RPMI7951 (cell line): ENCODE measurements around the gene FAM222B. TPM values are rescaled to one million over a fixed set of nuclear protein-coding genes. Genes with fewer than 3 reads are reported as not detected.

Source experiments
- DNase-seq: peaks from one replicate; pipeline ENCODE4 v3.0.0-alpha.2; 2012; ENCODE audit warnings: low read depth
- total RNA-seq: library from RNA; depleted of rRNA; stranded (reverse); fragments of >200 nt; shearing (Covaris generic); gene quantifications from 2 replicates; pipeline ENCODE4 v1.2.3, GENCODE V29; 2014; rRNA removed

Gene FAM222B
- total RNA-seq, 1 experiment from 2014 or later = 3.4 TPM

DNA sequence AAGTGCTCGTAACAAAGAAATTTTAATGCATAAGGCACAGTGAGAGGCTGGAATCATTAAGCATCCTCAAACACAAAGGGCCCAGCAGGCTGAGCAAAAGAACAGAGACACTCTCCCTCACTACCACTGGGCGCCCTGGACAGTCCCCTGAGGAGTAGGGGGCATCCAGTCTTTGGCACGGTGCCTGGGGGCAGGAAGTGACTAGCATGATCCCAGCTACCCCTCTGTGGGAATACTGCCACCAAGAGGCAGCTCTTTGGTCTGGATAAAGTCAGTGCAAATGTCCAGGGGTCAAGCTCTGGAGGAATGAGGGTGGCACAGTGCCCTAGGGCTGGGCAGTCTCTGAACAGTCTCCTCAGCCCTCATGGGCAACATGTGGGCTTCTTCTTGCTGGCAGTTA lies 128.3 kb downstream of the FAM222B start:
- DNase-seq = no peak

- no peak for DNase-seq
Observed at GRCh38 chr17:28712705-28713415, 129.7 kb downstream of the FAM222B start.

GRCh38 chr17:28712032-28712704 lies 130.4 kb downstream of the FAM222B start:
- DNase-seq = no peak

GRCh38 chr17:28711723-28712031 lies 130.9 kb downstream of the FAM222B start, which contains the start of gene PROCA1:
PROCA1 (minus strand) TSS chr17:28711888; CDS start chr17:28711660, 228 bp downstream.
- DNase-seq = no peak

GRCh38 chr17:28710861-28711722 lies 131.5 kb downstream of the FAM222B start:
- DNase-seq = peak; percentile 88

DNA sequence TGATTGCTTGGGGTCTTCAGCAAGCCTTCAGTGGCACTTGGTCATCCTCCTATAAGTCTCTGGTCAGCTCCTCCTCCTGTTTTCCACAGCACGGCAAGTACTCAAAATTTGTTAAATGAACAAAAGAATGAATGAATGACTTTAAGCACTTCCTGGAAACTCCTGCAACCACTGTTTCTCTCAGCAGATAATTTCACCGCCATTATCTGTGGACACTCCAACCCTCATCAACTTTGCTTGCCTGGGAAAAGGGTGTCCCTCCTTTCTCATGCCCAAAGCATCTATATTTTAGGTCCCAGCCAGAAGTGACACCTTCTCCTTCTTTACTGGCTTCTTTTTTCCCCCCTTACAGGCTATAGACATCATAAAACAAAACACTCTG lies 135.3 kb downstream of the FAM222B start:
- DNase-seq = no peak

GRCh38 chr17:28706471-28707338 lies 135.9 kb downstream of the FAM222B start:
- no peak for DNase-seq

Other genes starting within 250 kb of the FAM222B start
- 84.1 and 90.9 TPM in 2 replicates for gene SPAG5, start 243.8 kb downstream of the FAM222B start, total RNA-seq
- 2.9 and 3.5 TPM in 2 replicates for gene RSKR, start 228.6 kb downstream of the FAM222B start, total RNA-seq
- gene BLTP2, start 197.6 kb downstream of the FAM222B start, total RNA-seq = 58.4 and 72.6 TPM in 2 replicates
- 71.9 and 76.1 TPM in 2 replicates for gene SDF2, start 180.9 kb downstream of the FAM222B start, total RNA-seq
- gene SUPT6H, start 180.6 kb downstream of the FAM222B start, total RNA-seq = 15.1 and 16.5 TPM in 2 replicates
- gene PROCA1, start 130.9 kb downstream of the FAM222B start, total RNA-seq = 1.1 and 1.3 TPM in 2 replicates
- 176 and 202 TPM in 2 replicates for gene RAB34, start 124.9 kb downstream of the FAM222B start, total RNA-seq
- gene RPL23A, start 122.8 kb downstream of the FAM222B start, total RNA-seq = 632 and 764 TPM in 2 replicates
- gene TLCD1, start 116.6 kb downstream of the FAM222B start, total RNA-seq = 3.2 and 8.7 TPM in 2 replicates
- 0.24 and 0.68 TPM in 2 replicates for gene NEK8, start 114.0 kb downstream of the FAM222B start, total RNA-seq
- 21.2 and 25.5 TPM in 2 replicates for gene TRAF4, start 98.8 kb downstream of the FAM222B start, total RNA-seq
- 29.8 and 29.9 TPM in 2 replicates for gene ERAL1, start 12.2 kb upstream of the FAM222B start, total RNA-seq
- gene FLOT2, start 54.9 kb upstream of the FAM222B start, total RNA-seq = 28.7 and 30.6 TPM in 2 replicates
- gene DHRS13, start 60.3 kb upstream of the FAM222B start, total RNA-seq = 5.4 and 6.0 TPM in 2 replicates
- 9.2 and 18.0 TPM in 2 replicates for gene PHF12, start 108.7 kb upstream of the FAM222B start, total RNA-seq
- not detected in 2 replicates for gene SEZ6, start 163.2 kb upstream of the FAM222B start, total RNA-seq
- 10.0 and 11.7 TPM in 2 replicates for gene PIPOX, start 200.4 kb upstream of the FAM222B start, total RNA-seq